Right lobe of liver (tissue), 6 donors: ENCODE measurements around the gene TMCO1. TPM values are rescaled to one million over a fixed set of nuclear protein-coding genes. Genes with fewer than 3 reads are reported as not detected.
"Not testable (repeated sequence)": the region's sequence is repeated elsewhere in the genome, so short reads cannot be mapped to it uniquely, and the experiment has no call there.

Experiments used
- ATAC-seq, 4 donors: fragments of 200-7000 bp; cut with Tn5 transposase; one replicate each; pipeline ENCODE4 v1.9.1; 2020; ENCODE audit warnings: mild to moderate bottlenecking in 4 of 4, moderate library complexity in 4 of 4
- DNase-seq, 3 donors: peaks; one replicate each; pipeline ENCODE4 v3.0.0-alpha.2; 2020
- H3K27ac ChIP-seq, 3 donors: fragments of 200-600 bp; one replicate each; pipeline ENCODE4 v1.8.0; 2022
- H3K27me3 ChIP-seq, 2 donors: fragments of 200-600 bp; one replicate each; pipeline ENCODE4 v1.8.0; 2022
- H3K36me3 ChIP-seq, 4 donors: fragments of 200-600 bp; sonication (generic) in 1 of 4; one replicate each; pipeline versions ENCODE4 v1.5.1 to v1.8.0; 2017 to 2022; ENCODE audit warnings: control low read depth in 1 of 4
- H3K4me1 ChIP-seq, 4 donors: fragments of 200-600 bp; sonication (generic) in 1 of 4; one replicate each; pipeline versions ENCODE4 v1.5.1 to v1.8.0; 2017 to 2022; ENCODE audit warnings: control low read depth in 1 of 4
- H3K4me3 ChIP-seq, 3 donors: fragments of 200-600 bp; one replicate each; pipeline ENCODE4 v1.8.0; 2022
- H3K9me3 ChIP-seq, 4 donors: fragments of 200-600 bp; sonication (generic) in 1 of 4; one replicate each; pipeline versions ENCODE4 v1.5.1 to v1.8.0; 2017 to 2022; ENCODE audit warnings: control low read depth in 1 of 4
- CTCF ChIP-seq, 4 donors: fragments of 200-600 bp in 3 of 4; fragments of 450-650 bp in 1 of 4; IDR thresholded peaks; one replicate each; pipeline versions ENCODE4 v1.5.1 to v1.8.0; 2016 to 2022; ENCODE audit warnings: antibody characterized with exemption in 4 of 4, mild to moderate bottlenecking in 2 of 4
- POLR2A ChIP-seq: fragments of 450-650 bp; IDR thresholded peaks from one replicate; pipeline ENCODE4 v1.6.1; 2017; ENCODE audit warnings: antibody characterized with exemption, mild to moderate bottlenecking
- WGBS: methylation state at CpG from one replicate; pipeline ENCODE4 v1.1.6; 2018; ENCODE audit warnings: low coverage, low lambda C conversion rate; ENCODE audit not compliant: insufficient coverage; ENCODE audit errors: missing lambda C conversion rate; 5-methylcytosine and 5-hydroxymethylcytosine counted together
- intact Hi-C, 2 donors: fragments of 100-400 bp; cut with DNase I; formaldehyde crosslinking; loops; one replicate each; pipeline versions ENCODE4 v1.11.2 to v1.14.1; 2022
- total RNA-seq, 6 experiments: library from RNA; depleted of rRNA in 2 of 6; stranded (reverse); fragments of >200 nt in 2 of 6; fragmentation: NEBNext Ultra II Directional in 3 of 6; extraction: Animal tissue kit (Norgen Biotek cat#: 25700) in 3 of 6; gene quantifications; one replicate each; pipeline versions ENCODE4 v1.1.0 to v1.2.4, GENCODE V29; 2016 to 2023
- donor health status: DM: no; HTN: yes; CAD: no.
- donor health status: DM: no; HTN: no; CAD: no.
- donor health status: DM: no; HTN: no; CAD: no.
- donor health status: DM: no; HTN: yes; CAD: no.
- donor health status: DM: no; HTN: yes; CAD: no.

Gene TMCO1
- total RNA-seq, 6 experiments from 2014 or later = 54.7 to 92.9 (median 75.9) TPM

GRCh38 chr1:165753934-165754333 is 14.7 kb downstream of the TMCO1 start:
- peaks cover 0 to under 1% (median 0%) of the 10 kb centered on the region in 4 donors for H3K4me1 ChIP-seq
- H3K27me3 ChIP-seq = no peaks in the 10 kb centered on the region
- intact Hi-C loops = no loop called here
- no peaks in the 10 kb centered on the region for H3K9me3 ChIP-seq
- no peak overlapping the region for H3K27ac ChIP-seq
- DNase-seq = no peak
- peaks cover 0 to 45% (median 14%) of the 10 kb centered on the region in 4 donors for H3K36me3 ChIP-seq
- H3K4me3 ChIP-seq = no peak overlapping the region
- TF ChIP-seq POLR2A = no peak
- TF ChIP-seq CTCF (IDR thresholded peaks at IDR 0.05) = no peak
- ATAC-seq = no peak

- Histone ChIP-seq H3K9me3 (no peaks in the 10 kb centered on the region), H3K36me3 (peaks cover 0 to 25% (median 6%) of the 10 kb centered on the region in 4 donors), H3K27me3 (no peaks in the 10 kb centered on the region), H3K4me1 (peaks cover 0 to 20% (median 3%) of the 10 kb centered on the region in 4 donors), H3K27ac (no peak overlapping the region), H3K4me3 (no peak overlapping the region)
- peak in 2 of 4 donors; percentile 12 to 32 for ATAC-seq
- DNase-seq = no peak
- whole genome bisulfite sequencing = 100% methylated on average over 1 of the region's 1 CpG
- no peak for TF ChIP-seq CTCF (IDR thresholded peaks at IDR 0.05)
- TF ChIP-seq POLR2A = no peak
- intact Hi-C loops = no loop called here
Observed at GRCh38 chr1:165748550-165748949, 20.1 kb downstream of the TMCO1 start.

GRCh38 chr1:165747632-165748447 is 20.8 kb downstream of the TMCO1 start:
- no peak for DNase-seq
- WGBS = 65% methylated on average over 9 of the region's 9 CpGs
- Histone ChIP-seq H3K9me3 (no peaks in the 10 kb centered on the region), H3K27me3 (no peaks in the 10 kb centered on the region), H3K27ac (peak overlapping the region in 1 of 3 donors; percentile 33), H3K4me3 (no peak overlapping the region), H3K4me1 (peaks cover 0 to 20% (median 3%) of the 10 kb centered on the region in 4 donors), H3K36me3 (peaks cover 0 to 23% (median 8%) of the 10 kb centered on the region in 4 donors)
- ATAC-seq = peak; percentile 88 to 96 (median 94)
- intact Hi-C loops = no loop called here
- TF ChIP-seq CTCF (IDR thresholded peaks at IDR 0.05) = no peak
- TF ChIP-seq POLR2A = no peak

GRCh38 chr1:165744913-165745312 is 23.8 kb downstream of the TMCO1 start:
- H3K4me3 ChIP-seq, H3K27ac ChIP-seq, H3K9me3 ChIP-seq, H3K27me3 ChIP-seq, ATAC-seq, intact Hi-C loops, DNase-seq: not testable (repeated sequence)
- peaks cover 0 to 27% (median 17%) of the 10 kb centered on the region in 4 donors for H3K36me3 ChIP-seq
- WGBS = no CpG with 5 or more reads among the region's 1 CpG
- peaks cover 0 to 20% (median 3%) of the 10 kb centered on the region in 4 donors for H3K4me1 ChIP-seq

- ATAC-seq (no peak), DNase-seq (no peak)
- no peaks in the 10 kb centered on the region for H3K27me3 ChIP-seq
- peaks cover 0 to 15% (median 6%) of the 10 kb centered on the region in 4 donors for H3K4me1 ChIP-seq
- peaks cover 0 to 29% (median 17%) of the 10 kb centered on the region in 4 donors for H3K36me3 ChIP-seq
- 76% methylated on average over 5 of the region's 8 CpGs for WGBS
- TF ChIP-seq POLR2A = no peak
- no peak for TF ChIP-seq CTCF (IDR thresholded peaks at IDR 0.05)
- no peak overlapping the region for H3K4me3 ChIP-seq
- no peaks in the 10 kb centered on the region for H3K9me3 ChIP-seq
- intact Hi-C loops = no loop called here
- H3K27ac ChIP-seq = no peak overlapping the region
Observed at GRCh38 chr1:165742194-165742593, 26.5 kb downstream of the TMCO1 start.
